Activated CD4-positive, alpha-beta T cell treated with anti-CD3 and anti-CD28 coated beads, Interleukin-2, amount 50 U/mL, for 16 hours (primary cell): ENCODE results near the gene PDILT.
"Not testable (repeated sequence)": the region's sequence is repeated elsewhere in the genome, so short reads cannot be mapped to it uniquely, and the experiment has no call there.

Experiments used
- DNase-seq: peaks from one replicate; pipeline ENCODE4 v3.0.0-alpha.2; 2020

Gene PDILT

DNA sequence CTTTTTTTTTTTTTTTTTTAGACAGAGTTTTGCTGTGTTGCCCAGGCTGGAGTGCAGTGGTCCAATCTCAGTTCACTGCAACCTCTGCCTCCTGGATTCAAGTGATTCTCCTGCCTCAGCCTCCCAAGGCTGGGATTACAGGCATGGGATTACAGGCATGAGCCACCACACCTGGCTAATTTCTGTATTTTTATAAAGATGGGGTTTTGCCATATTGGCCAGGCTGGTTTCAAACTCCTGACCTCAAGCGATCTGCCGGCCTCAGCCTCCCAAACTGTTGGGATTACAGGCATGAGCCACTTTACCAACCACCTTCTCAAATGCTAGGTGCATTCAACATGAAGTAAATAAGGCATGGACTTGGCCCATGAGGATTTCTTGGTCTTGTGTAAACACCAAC, 83.5 kb downstream of the PDILT start:
- not testable (repeated sequence) for DNase-seq

DNA sequence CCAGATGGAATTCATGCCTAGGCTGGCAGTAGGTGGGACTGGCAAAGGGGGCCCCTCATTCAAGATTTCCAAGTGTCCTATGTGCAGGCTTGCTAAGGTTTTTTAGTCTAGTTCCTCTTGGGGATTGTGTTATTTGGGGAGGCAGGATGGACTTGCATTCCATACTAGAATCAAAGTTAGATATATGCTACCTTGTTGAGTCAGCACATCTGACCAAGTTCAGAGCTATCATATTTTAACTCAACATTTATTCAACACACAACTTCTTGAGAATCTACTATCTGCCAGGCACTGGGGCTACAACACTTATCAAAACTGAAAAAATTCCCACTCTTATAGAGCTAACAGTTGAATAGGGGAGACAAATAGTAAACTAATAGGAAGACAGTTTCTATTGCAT, 83.9 kb downstream of the PDILT start:
- DNase-seq: no peak

DNA sequence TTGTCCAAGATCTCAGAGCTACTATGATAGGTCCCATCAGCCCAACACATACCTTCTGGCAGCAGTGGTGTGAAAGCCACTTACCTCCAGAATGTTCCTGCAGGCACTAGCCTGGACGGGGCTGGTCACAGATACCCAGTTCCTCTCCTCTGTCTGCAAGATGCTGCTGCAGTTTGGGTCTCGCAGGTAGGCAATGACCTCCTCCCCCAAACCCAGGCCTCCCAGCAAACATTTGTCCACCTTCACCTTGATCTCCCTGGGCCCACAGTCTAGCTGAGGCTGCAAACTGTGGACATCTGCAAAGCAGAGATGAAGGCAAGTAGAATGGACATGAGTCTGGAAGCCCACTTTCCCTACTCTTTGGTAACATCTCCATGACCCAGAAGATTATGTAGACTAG, 84.4 kb downstream of the PDILT start:
- no peak for DNase-seq

DNA sequence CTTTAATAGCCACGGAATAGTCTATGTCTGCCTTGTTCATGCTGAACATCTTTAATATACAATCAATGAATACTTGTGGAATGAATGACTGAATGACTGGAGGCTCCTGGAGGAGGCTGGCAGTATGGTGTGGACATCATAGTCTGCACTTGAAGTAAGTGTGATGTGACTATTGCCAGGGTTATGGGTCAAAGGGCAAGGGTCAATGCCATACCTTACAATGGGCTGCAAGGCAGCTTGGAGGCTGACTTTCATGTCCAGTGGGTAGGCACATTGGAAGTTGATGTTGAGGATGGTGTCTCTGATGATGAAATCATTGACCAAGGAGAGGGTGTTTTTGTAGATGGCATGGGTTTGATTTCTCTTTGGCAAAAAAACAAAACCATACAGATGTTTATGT, 85.1 kb downstream of the PDILT start:
- DNase-seq: no peak

DNA sequence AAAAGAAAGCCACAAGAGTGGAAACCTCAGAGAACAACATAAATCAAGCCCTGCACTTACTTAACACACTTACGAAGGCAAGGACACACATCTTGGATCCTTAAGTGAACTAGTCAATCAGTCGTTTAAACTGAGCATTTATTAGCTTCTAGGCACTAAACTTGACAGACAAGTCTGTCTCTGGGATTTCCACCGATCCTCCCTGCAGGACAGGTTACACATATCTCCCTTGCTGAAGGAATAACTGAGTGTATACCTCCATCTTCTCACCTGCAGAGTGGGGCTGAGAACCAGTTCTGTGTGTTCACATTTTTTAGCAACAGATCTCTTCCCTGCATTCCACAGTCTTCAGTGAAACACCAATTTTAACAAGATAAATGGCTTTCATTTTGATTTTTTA, 86.1 kb downstream of the PDILT start:
- no peak for DNase-seq

DNA sequence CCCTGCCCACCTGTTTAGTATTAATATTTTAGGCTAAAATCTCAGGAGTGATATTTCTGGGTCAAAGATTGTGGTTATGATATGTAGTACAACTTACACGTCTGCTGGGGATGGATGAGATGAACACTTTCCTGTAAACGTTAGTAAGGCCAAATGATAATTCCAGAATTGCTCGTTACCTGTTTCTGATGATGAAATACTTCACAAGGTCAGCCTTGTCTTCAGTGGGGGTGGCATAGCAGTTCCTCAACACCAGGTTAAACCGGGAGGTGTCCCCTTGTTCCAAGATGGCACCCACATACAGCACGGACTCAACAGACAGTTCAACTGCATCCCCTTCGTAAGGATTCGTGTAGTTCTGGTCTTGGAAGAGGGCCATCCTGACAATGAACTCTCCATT, 86.5 kb downstream of the PDILT start:
- DNase-seq: no peak

DNA sequence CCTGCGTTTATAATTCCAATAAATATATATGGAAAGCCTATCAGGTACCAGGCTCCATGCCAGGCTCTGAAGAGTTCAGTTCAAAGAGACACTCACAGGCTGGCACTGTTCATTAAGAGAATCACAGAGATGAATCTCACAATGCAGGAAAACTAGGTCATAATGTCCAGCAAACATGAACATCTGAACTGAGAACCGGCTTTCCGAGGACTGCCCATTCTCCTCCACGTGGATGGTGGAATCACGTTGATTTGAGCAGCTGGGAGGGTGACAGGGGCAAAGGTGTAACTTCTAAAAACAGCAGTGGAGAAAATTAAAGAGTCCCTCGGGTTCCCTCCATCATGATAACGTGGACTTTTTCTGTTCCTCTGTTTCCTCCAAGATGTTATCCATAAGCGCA, 87.4 kb downstream of the PDILT start:
- DNase-seq: no peak

DNA sequence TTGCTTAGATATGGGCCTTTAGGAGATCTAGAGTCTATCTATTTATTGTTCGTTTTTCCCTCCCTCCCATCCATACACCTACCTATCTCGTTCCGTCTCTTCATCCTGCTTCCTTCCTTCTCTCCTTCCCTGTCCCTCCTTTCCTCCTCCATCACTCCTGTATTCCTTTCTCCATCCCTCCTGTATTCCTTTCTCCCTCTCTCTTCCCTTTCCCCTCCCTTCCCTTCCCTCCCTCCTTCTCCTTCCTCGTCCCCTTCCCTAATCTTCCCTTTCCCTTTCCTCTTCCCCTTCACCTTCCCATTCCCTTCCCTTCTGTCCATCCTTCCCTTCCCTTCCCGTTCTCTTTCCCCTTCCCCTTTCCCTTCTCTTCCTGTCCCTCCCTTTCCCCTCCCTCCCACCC, 87.8 kb downstream of the PDILT start:
- DNase-seq: no peak

DNA sequence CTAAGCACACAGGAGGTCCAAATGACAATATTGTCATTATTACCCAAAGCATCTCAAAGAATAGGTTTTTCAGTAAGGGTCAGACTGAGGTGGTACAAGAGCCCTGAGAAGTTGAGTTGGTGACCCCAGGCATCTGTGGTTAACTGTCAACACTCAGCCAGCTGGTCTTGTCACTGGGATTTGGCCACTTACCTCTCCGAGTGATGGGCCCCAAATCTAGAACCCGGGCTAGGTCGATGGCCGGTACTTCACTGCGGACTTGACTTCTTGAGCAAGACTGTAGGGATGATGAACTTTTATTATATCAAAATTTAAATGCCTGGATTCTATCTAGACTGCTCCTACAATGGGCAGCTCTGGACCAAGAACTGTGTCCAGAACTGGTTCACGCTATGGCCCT, 88.8 kb downstream of the PDILT start:
- DNase-seq: no peak

DNA sequence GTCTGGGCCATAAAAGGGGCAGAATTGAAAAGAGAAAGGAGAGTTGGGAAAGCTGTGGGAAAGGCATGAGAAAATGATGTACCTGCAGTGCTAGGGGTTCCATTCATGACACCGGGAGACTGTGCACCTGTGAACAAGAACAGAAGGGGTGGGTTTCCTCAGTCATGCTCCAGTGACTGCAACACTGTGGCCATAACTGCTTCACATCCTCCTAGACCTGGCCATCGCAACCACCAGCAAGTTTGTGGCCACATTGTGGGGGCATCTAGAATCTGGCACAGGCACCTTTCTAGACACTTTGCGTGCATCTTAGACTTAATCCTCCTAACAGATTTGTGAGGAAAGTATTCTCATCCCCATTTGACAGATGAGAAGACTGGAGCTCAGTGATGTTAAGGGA, 90.0 kb downstream of the PDILT start:
- no peak for DNase-seq

DNA sequence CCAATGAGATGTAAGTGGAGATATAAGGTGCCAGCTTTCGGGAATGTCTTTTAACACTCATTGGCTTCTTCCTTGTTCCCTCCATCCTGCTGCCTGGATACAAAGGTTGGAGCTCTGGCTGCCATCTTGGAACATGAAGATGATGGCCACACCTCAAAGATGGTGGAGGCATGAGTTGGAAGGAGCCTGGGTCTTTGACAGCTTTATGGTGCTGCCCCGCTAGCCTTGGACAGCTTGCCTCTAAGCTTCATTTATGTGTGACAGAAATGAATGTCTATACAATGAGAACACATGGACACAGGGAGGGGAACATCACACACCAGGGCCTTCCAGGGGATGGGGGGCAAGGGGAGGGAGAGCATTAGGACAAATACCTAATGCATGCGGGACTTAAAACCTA, 90.8 kb downstream of the PDILT start:
- DNase-seq: no peak

DNA sequence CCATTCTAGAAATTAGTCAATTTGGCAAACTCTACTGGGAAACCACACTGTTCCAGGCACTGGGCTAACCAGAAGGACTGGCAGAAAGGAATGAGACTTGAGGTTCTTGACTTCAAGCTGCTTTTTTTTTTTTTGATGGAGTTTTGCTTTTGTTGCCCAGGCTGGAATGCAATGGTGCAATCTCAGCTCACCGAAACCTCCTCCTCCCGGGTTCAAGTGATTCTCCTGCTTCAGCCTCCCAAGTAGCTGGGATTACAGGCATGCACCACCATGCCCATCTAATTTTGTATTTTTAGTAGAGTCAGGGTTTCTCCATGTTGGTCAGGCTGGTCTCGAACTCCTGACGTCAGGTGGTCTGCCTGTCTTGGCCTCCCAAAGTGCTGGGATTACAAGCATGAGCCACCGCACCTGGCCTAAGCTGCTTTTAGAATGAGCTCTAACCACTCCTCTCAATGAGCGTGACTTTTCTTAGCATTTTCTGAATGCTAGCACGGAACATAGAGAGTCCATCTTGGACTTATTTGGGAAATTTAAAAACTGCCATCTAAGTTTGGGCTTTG, 91.9 kb downstream of the PDILT start:
- DNase-seq: not testable (repeated sequence)

DNA sequence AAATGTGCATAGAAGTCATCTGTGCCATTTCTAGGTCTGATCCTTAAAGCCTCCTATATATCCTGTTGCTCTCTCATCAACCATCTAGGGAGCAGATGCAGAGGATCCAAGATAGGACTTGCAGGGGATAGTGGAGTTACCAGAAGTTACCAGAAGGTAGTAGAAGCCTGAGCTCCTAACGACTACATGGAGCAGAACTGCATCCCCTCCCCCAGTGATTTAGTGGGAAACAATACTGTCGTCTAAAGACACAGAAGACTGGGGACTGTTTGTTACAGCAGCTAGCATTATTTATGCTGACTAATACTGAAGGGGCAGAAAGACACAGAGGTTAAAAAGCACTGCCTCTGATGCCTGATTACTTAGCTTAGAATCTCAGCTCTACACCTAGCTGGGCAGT, 93.0 kb downstream of the PDILT start:
- no peak for DNase-seq

DNA sequence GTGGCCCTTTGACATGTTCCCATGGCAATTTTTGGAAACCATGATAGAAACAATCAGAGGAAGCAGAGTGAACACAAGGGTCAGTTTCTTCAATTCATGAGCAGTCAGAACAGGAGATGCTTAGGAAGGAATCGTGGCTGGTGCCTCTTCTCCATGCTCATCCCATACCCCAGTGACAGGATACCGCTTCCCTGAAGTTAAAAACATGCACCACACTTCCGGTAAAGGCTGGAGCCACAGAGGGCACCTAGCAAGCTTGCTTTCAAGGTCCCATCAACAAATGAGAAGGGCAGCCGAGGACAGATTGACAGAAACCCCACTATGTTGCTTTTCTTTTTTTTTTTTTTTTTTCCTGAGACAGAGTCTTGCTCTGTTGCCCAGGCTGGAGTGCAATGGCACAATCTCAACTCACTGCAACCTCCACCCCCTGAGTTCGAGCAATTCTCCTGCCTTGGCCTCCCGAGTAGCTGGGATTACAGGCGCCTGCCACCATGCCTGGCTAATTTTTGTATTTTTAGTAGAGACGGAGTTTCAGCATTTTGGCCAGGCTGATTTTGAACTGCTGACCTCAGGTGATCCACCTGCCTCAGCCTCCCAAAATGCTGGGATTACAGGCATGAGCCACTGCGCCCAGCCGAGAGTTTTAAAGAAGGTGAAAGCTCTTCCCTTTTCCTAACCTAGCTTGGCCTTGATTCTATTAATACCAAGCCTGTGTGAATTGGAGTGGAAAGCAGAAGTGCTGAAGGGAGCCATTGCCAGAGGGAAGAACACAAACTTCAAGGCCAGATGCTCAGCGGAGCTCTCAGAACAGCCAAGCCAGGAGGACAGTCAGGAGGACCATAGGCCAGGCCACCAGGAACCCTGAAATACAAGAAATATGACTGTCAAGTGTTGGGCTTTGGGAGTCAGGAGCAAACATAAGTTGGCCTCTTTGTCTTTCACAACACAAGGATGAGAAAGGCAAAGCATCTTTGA, 93.8 kb downstream of the PDILT start:
- no peak for DNase-seq

DNA sequence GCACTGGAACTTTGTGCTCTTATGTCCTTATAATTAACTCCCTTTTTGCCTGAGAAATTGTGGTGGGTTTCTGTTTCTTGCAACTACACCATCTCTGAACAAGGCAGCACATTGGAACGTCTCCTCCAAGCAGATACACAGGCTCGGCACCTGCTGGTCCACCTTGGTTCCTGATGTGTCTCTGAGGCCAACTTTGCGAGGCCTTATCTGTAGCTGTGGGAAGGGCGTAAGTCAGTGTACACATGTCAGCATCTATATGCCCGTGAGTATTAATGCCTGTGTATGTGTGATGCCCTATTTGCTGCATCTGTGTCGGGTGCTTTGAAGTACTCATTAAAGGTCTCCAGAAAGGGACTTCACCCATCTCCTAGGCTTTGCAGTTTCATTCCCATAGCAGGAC, 94.8 kb downstream of the PDILT start:
- no peak for DNase-seq
